ENCODE data around the gene STRBP. TPM values are rescaled to one million over a fixed set of nuclear protein-coding genes. Genes with fewer than 3 reads are reported as not detected.

STRBP gene
- total RNA-seq, 1 donor from 2014 or later, result 99.4 TPM

DNA sequence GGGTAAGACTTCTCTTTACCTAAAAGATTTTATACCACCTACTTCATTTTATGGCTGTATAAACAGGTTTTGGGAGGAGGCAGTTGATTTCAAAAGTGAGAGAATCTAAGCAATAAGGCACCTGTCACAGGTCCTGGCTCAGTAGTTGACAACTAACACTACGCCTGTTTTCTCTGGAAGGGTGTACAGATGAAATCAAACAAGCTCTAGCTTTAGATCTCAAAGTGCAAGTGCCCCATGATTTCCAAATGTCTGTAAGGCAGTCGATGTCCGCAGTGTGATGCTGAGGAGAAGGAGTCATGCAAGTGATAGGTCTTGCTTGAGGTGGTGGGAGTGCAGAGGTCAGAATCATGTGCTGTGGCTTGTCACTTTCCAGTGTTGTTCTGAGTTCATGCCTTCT lies 168.8 kb downstream of the STRBP start:
- TF ChIP-seq EZH2 (IDR thresholded peaks at IDR 0.05) (no peak), EZH2phosphoT487 (IDR thresholded peaks at IDR 0.05) (no peak)
- TF ChIP-seq, protein P1, sequence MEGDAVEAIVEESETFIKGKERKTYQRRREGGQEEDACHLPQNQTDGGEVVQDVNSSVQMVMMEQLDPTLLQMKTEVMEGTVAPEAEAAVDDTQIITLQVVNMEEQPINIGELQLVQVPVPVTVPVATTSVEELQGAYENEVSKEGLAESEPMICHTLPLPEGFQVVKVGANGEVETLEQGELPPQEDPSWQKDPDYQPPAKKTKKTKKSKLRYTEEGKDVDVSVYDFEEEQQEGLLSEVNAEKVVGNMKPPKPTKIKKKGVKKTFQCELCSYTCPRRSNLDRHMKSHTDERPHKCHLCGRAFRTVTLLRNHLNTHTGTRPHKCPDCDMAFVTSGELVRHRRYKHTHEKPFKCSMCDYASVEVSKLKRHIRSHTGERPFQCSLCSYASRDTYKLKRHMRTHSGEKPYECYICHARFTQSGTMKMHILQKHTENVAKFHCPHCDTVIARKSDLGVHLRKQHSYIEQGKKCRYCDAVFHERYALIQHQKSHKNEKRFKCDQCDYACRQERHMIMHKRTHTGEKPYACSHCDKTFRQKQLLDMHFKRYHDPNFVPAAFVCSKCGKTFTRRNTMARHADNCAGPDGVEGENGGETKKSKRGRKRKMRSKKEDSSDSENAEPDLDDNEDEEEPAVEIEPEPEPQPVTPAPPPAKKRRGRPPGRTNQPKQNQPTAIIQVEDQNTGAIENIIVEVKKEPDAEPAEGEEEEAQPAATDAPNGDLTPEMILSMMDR (IDR thresholded peaks at IDR 0.05), result no peak
- peaks cover 15% of the 10 kb centered on the region for H3F3A ChIP-seq (ENCODE audit: low read depth)
- H3K9me3 ChIP-seq (ENCODE audit: low read depth), result no peaks in the 10 kb centered on the region
- no peak overlapping the region for H2AFZ ChIP-seq (replicated peaks)
- peaks cover 16% of the 10 kb centered on the region for H3K36me3 ChIP-seq
- H3K9me3 Mint-ChIP-seq, result no peaks in the 10 kb centered on the region
- no peak overlapping the region for H3K4me2 ChIP-seq
- peaks cover 35% of the 10 kb centered on the region for H3K36me3 Mint-ChIP-seq
- no peak overlapping the region for H3K4me3 ChIP-seq
- H3K79me2 ChIP-seq (ENCODE audit: low read depth), result no peaks in the 10 kb centered on the region
- no peak overlapping the region for H3K27ac Mint-ChIP-seq
- peaks cover 4% of the 10 kb centered on the region for H3K4me1 Mint-ChIP-seq
- H3K27me3 Mint-ChIP-seq (ENCODE audit: insufficient read depth, low read depth), result no peaks in the 10 kb centered on the region
- H3K9ac ChIP-seq, result no peak overlapping the region
- no peak for DNase-seq (ENCODE audit: low spot score)
- H3K4me3 Mint-ChIP-seq, result no peak overlapping the region
- peaks cover 4% of the 10 kb centered on the region for H4K20me1 ChIP-seq (ENCODE audit: low read depth)
- peaks cover 17% of the 10 kb centered on the region for H3K4me1 ChIP-seq
- H3K27ac ChIP-seq, result no peak overlapping the region
- H3K27me3 ChIP-seq, result no peaks in the 10 kb centered on the region

- no peak for TF ChIP-seq EZH2 (IDR thresholded peaks at IDR 0.05)
- TF ChIP-seq, protein P1 (IDR thresholded peaks at IDR 0.05), result no peak
- TF ChIP-seq EZH2phosphoT487 (IDR thresholded peaks at IDR 0.05), result no peak
- H3K4me3 Mint-ChIP-seq, result no peak overlapping the region
- Histone ChIP-seq H3K9me3 (ENCODE audit: low read depth) (no peaks in the 10 kb centered on the region), H3F3A (ENCODE audit: low read depth) (peaks cover 15% of the 10 kb centered on the region), H2AFZ (replicated peaks) (no peak overlapping the region), H3K36me3 (peaks cover 16% of the 10 kb centered on the region), H3K4me2 (no peak overlapping the region), H4K20me1 (ENCODE audit: low read depth) (peaks cover 4% of the 10 kb centered on the region), H3K27ac (no peak overlapping the region), H3K4me1 (peaks cover 17% of the 10 kb centered on the region), H3K79me2 (ENCODE audit: low read depth) (no peaks in the 10 kb centered on the region), H3K9ac (no peak overlapping the region), H3K27me3 (no peaks in the 10 kb centered on the region), H3K4me3 (no peak overlapping the region)
- peaks cover 4% of the 10 kb centered on the region for H3K4me1 Mint-ChIP-seq
- no peak for DNase-seq (ENCODE audit: low spot score)
- H3K27me3 Mint-ChIP-seq (ENCODE audit: insufficient read depth, low read depth), result no peaks in the 10 kb centered on the region
- H3K27ac Mint-ChIP-seq, result peak overlapping the region; percentile 63
- no peaks in the 10 kb centered on the region for H3K9me3 Mint-ChIP-seq
- H3K36me3 Mint-ChIP-seq, result peaks cover 37% of the 10 kb centered on the region
Observed at GRCh38 chr9:123099042-123099441, 169.3 kb downstream of the STRBP start.

DNA sequence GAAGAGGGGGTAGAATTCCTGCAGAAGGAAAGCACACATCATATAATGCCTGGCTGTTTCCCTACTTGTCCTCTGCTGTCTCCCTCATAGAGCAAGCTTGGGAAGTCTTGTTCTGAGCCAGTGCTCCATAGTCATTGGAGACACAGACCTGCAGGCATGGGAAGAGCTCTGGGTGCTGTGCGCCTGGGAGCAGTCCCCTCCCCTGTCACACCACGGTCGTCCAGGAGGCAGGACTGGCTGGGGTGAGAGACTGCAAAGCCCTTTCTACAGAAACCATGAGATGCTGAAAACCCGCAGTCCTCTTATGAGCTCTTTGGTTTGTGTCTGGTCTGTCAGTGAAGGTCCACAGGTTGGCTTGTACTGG lies 170.3 kb downstream of the STRBP start:
- H3K9ac ChIP-seq, result no peak overlapping the region
- no peak for DNase-seq (ENCODE audit: low spot score)
- H3K36me3 Mint-ChIP-seq, result peaks cover 42% of the 10 kb centered on the region
- no peak overlapping the region for H2AFZ ChIP-seq (replicated peaks)
- no peaks in the 10 kb centered on the region for H3K9me3 Mint-ChIP-seq
- H3K79me2 ChIP-seq (ENCODE audit: low read depth), result no peaks in the 10 kb centered on the region
- H3K27me3 Mint-ChIP-seq (ENCODE audit: insufficient read depth, low read depth), result no peaks in the 10 kb centered on the region
- H3F3A ChIP-seq (ENCODE audit: low read depth), result peaks cover 15% of the 10 kb centered on the region
- peaks cover 4% of the 10 kb centered on the region for H3K4me1 Mint-ChIP-seq
- H3K4me3 Mint-ChIP-seq, result no peak overlapping the region
- H3K27ac Mint-ChIP-seq, result no peak overlapping the region
- H3K27ac ChIP-seq, result peak overlapping the region; percentile 84
- no peak for TF ChIP-seq EZH2phosphoT487 (IDR thresholded peaks at IDR 0.05)
- no peak for TF ChIP-seq EZH2 (IDR thresholded peaks at IDR 0.05)
- TF ChIP-seq, protein P1 (IDR thresholded peaks at IDR 0.05), result no peak
- H3K4me1 ChIP-seq, result peaks cover 17% of the 10 kb centered on the region
- no peak overlapping the region for H3K4me3 ChIP-seq
- H3K9me3 ChIP-seq (ENCODE audit: low read depth), result no peaks in the 10 kb centered on the region
- H4K20me1 ChIP-seq (ENCODE audit: low read depth), result peaks cover 3% of the 10 kb centered on the region
- no peaks in the 10 kb centered on the region for H3K27me3 ChIP-seq
- peak overlapping the region; percentile 49 for H3K4me2 ChIP-seq
- peaks cover 16% of the 10 kb centered on the region for H3K36me3 ChIP-seq
